Right lobe of liver (tissue), 4 donors: ENCODE results near the gene SPG11.

Source experiments
- POLR2A ChIP-seq: fragments of 450-650 bp; IDR thresholded peaks from one replicate; pipeline ENCODE4 v1.6.1; 2017; ENCODE audit warnings: antibody characterized with exemption, mild to moderate bottlenecking
- TF ChIP-seq, protein P1 (sequence below), 4 donors: fragments of 200-600 bp in 3 of 4; fragments of 450-650 bp in 1 of 4; IDR thresholded peaks; one replicate each; pipeline versions ENCODE4 v1.5.1 to v1.8.0; 2016 to 2022; ENCODE audit warnings: antibody characterized with exemption in 4 of 4, mild to moderate bottlenecking in 2 of 4
- donor health status: DM: no; HTN: no; CAD: no.
- donor health status: DM: no; HTN: no; CAD: no.
- donor health status: DM: no; HTN: yes; CAD: no.

DNA sequence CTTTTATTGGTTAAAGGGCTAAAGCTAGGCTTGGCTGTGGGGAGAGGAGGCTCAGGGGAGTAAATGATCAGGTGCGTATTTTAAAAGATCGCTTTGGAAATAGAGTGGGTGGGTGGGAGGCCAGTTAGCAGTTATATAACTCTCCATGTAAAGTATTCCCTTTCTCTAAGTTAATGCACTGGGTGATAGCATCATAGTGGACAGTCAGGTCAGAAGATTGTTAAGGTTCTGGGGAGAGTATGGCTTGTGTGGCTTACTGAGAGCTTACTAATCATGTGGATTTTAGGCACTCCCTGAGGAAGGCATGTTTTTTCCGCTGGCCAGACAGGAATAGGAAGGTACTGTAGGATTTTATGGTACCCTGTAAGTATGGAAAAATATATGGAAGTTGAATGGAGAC, 132.8 kb downstream of the SPG11 start:
- TF ChIP-seq POLR2A = no peak
- TF ChIP-seq, protein P1, sequence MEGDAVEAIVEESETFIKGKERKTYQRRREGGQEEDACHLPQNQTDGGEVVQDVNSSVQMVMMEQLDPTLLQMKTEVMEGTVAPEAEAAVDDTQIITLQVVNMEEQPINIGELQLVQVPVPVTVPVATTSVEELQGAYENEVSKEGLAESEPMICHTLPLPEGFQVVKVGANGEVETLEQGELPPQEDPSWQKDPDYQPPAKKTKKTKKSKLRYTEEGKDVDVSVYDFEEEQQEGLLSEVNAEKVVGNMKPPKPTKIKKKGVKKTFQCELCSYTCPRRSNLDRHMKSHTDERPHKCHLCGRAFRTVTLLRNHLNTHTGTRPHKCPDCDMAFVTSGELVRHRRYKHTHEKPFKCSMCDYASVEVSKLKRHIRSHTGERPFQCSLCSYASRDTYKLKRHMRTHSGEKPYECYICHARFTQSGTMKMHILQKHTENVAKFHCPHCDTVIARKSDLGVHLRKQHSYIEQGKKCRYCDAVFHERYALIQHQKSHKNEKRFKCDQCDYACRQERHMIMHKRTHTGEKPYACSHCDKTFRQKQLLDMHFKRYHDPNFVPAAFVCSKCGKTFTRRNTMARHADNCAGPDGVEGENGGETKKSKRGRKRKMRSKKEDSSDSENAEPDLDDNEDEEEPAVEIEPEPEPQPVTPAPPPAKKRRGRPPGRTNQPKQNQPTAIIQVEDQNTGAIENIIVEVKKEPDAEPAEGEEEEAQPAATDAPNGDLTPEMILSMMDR (IDR thresholded peaks at IDR 0.05) = no peak
